Adrenal gland (tissue), 5 donors: ENCODE data around the gene RIMBP2.

ENCODE experiments used
- CTCF ChIP-seq, 6 experiments: fragments of 450-650 bp in 4 of 6; fragments of 200-600 bp in 2 of 6; sonication (generic) in 1 of 6; IDR thresholded peaks; 1 replicate in 5 of 6; 2 replicates in 1 of 6; pipeline versions ENCODE4 v1.5.1 to v1.8.0; 2016 to 2021; ENCODE audit warnings: antibody characterized with exemption in 6 of 6, mild to moderate bottlenecking in 2 of 6, moderate library complexity in 1 of 6
- POLR2A ChIP-seq, 2 donors: fragments of 450-650 bp; IDR thresholded peaks; one replicate each; pipeline ENCODE4 v1.6.1; 2017; ENCODE audit warnings: antibody characterized with exemption in 2 of 2, mild to moderate bottlenecking in 2 of 2, moderate library complexity in 1 of 2
- donor health status: DM: no; HTN: no; CAD: no.

- TF ChIP-seq CTCF (IDR thresholded peaks at IDR 0.05) (no peak), POLR2A (IDR thresholded peaks at IDR 0.05) (no peak)
These were observed 75.2 kb downstream of the RIMBP2 start for GRCh38 chr12:130640901-130641300.
